Mesenchymal stem cell (in vitro differentiated cells and primary cell): ENCODE data around the gene CHRNA4.

Experiments used
- DNase-seq: peaks from one replicate; pipeline ENCODE4 v3.0.0-alpha.2; 2013
- H2AFZ ChIP-seq: one replicate; pipeline ENCODE4 v1.6.1; 2013; ENCODE audit warnings: low read depth, mild to moderate bottlenecking, control low read depth, inconsistent platforms, low read length, moderate library complexity
- H2AK5ac ChIP-seq: 2 replicates; pipeline ENCODE4 v1.6.1; 2013; ENCODE audit warnings: low read length, moderate library complexity, mild to moderate bottlenecking, inconsistent platforms; ENCODE audit not compliant: severe bottlenecking
- H2BK120ac ChIP-seq: one replicate; pipeline ENCODE4 v1.6.1; 2013; ENCODE audit warnings: low read depth, mild to moderate bottlenecking, inconsistent platforms, low read length, moderate library complexity
- H2BK12ac ChIP-seq, 2 experiments: one replicate each; pipeline ENCODE4 v1.6.1; 2013; ENCODE audit warnings: inconsistent platforms in 2 of 2, low read length in 2 of 2, mild to moderate bottlenecking in 2 of 2, moderate library complexity in 2 of 2, control low read depth in 1 of 2
- H2BK15ac ChIP-seq: one replicate; pipeline ENCODE4 v1.6.1; 2013; ENCODE audit warnings: mild to moderate bottlenecking, low read depth, inconsistent platforms; ENCODE audit not compliant: poor library complexity, severe bottlenecking
- H2BK5ac ChIP-seq: 2 replicates; pipeline ENCODE4 v1.6.1; 2013; ENCODE audit warnings: low read depth, mild to moderate bottlenecking, low read length, control low read depth, inconsistent platforms; ENCODE audit not compliant: poor library complexity, severe bottlenecking
- H3K14ac ChIP-seq, 2 experiments: one replicate each; pipeline ENCODE4 v1.6.1; 2013; ENCODE audit warnings: inconsistent platforms in 2 of 2, low read length in 2 of 2, control low read depth in 1 of 2, mild to moderate bottlenecking in 1 of 2, moderate library complexity in 1 of 2
- H3K18ac ChIP-seq, 2 experiments: one replicate each; pipeline ENCODE4 v1.6.1; 2013; ENCODE audit warnings: inconsistent platforms in 2 of 2, low read length in 2 of 2, control low read depth in 1 of 2, low read depth in 1 of 2, mild to moderate bottlenecking in 1 of 2
- H3K23ac ChIP-seq, 2 experiments: one replicate each; pipeline ENCODE4 v1.6.1; 2013; ENCODE audit warnings: inconsistent platforms in 2 of 2, low read length in 2 of 2, mild to moderate bottlenecking in 2 of 2, moderate library complexity in 2 of 2, control low read depth in 1 of 2
- H3K27ac ChIP-seq: 2 replicates; pipeline ENCODE4 v1.5.1; 2013; ENCODE audit warnings: mild to moderate bottlenecking, moderate library complexity, low read length, control low read depth, inconsistent platforms; ENCODE audit not compliant: poor library complexity, severe bottlenecking
- H3K27me3 ChIP-seq, 2 experiments: 2 replicates each; pipeline versions ENCODE4 v1.6.1 to v1.7.0; 2013; ENCODE audit warnings: low read length in 2 of 2, mild to moderate bottlenecking in 2 of 2, moderate library complexity in 2 of 2, control low read depth in 1 of 2, inconsistent platforms in 1 of 2; ENCODE audit not compliant: control insufficient read depth in 1 of 2, insufficient read depth in 1 of 2
- H3K36me3 ChIP-seq, 2 experiments: 2 replicates each; pipeline versions ENCODE4 v1.6.1 to v1.7.0; 2013; ENCODE audit warnings: low read length in 2 of 2, control low read depth in 1 of 2, inconsistent platforms in 1 of 2, low read depth in 1 of 2, mild to moderate bottlenecking in 1 of 2; ENCODE audit not compliant: insufficient read depth in 2 of 2, control insufficient read depth in 1 of 2
- H3K4ac ChIP-seq, 2 experiments: one replicate each; pipeline ENCODE4 v1.6.1; 2013; ENCODE audit warnings: inconsistent platforms in 2 of 2, low read length in 2 of 2, mild to moderate bottlenecking in 2 of 2, moderate library complexity in 2 of 2, control low read depth in 1 of 2, low read depth in 1 of 2
- H3K4me1 ChIP-seq: 2 replicates; pipeline ENCODE4 v1.6.1; 2013; ENCODE audit warnings: low read depth, low read length, control low read depth; ENCODE audit not compliant: control insufficient read depth, insufficient read depth
- H3K4me2 ChIP-seq: 2 replicates; pipeline ENCODE4 v1.6.1; 2013; ENCODE audit warnings: low read length, mild to moderate bottlenecking, inconsistent platforms; ENCODE audit not compliant: poor library complexity, severe bottlenecking
- H3K4me3 ChIP-seq, 2 experiments: 2 replicates each; pipeline versions ENCODE4 v1.5.1 to v1.7.0; 2013; ENCODE audit warnings: low read length in 2 of 2, mild to moderate bottlenecking in 2 of 2, control low read depth in 1 of 2, low read depth in 1 of 2; ENCODE audit not compliant: insufficient read depth in 1 of 2
- H3K79me1 ChIP-seq: replicated peaks from 2 replicates; pipeline ENCODE4 v1.6.1; 2013; ENCODE audit warnings: mild to moderate bottlenecking, control low read depth, low read length, inconsistent platforms; ENCODE audit not compliant: poor library complexity, severe bottlenecking
- H3K9ac ChIP-seq: 2 replicates; pipeline ENCODE4 v1.7.0; 2013; ENCODE audit warnings: mild to moderate bottlenecking, low read length, moderate library complexity
- H3K9me3 ChIP-seq: 2 replicates; pipeline ENCODE4 v1.7.0; 2013; ENCODE audit warnings: mild to moderate bottlenecking, low read length; ENCODE audit not compliant: control insufficient read depth
- H4K8ac ChIP-seq: one replicate; pipeline ENCODE4 v1.6.1; 2013; ENCODE audit warnings: inconsistent platforms, mild to moderate bottlenecking, low read length, moderate library complexity
- H4K91ac ChIP-seq: one replicate; pipeline ENCODE4 v1.6.1; 2013; ENCODE audit warnings: mild to moderate bottlenecking, low read length, inconsistent platforms
- WGBS: methylation state at CpG from one replicate; pipeline ENCODE4 v1.1.7; 2013; ENCODE audit warnings: mixed read lengths; 5-methylcytosine and 5-hydroxymethylcytosine counted together

Gene CHRNA4

GRCh38 chr20:63295846-63296245 is 65.3 kb downstream of the CHRNA4 start:
- Histone ChIP-seq H2BK5ac (no peak overlapping the region), H4K8ac (no peak overlapping the region), H3K18ac (no peak overlapping the region), H3K79me1 (peaks cover 2% of the 10 kb centered on the region), H3K4ac (no peak overlapping the region), H3K14ac (no peak overlapping the region), H2BK15ac (no peak overlapping the region), H3K4me2 (no peak overlapping the region), H3K27me3 (peaks cover 38 to 77% of the 10 kb centered on the region in 2 experiments), H2AK5ac (no peak overlapping the region), H2BK120ac (no peak overlapping the region), H2AFZ (no peak overlapping the region), H3K4me3 (no peak overlapping the region), H2BK12ac (no peak overlapping the region), H4K91ac (no peak overlapping the region), H3K36me3 (peaks cover 0 to 10% of the 10 kb centered on the region in 2 experiments), H3K23ac (no peak overlapping the region), H3K27ac (no peak overlapping the region), H3K9me3 (no peaks in the 10 kb centered on the region), H3K4me1 (peaks cover 17% of the 10 kb centered on the region), H3K9ac (no peak overlapping the region)
- DNase-seq: no peak
- 55% methylated on average over 20 of the region's 20 CpGs for WGBS

- Histone ChIP-seq H3K27ac (no peak overlapping the region), H3K79me1 (peaks cover 2% of the 10 kb centered on the region), H3K27me3 (peaks cover 38 to 77% of the 10 kb centered on the region in 2 experiments), H2AK5ac (no peak overlapping the region), H2BK12ac (no peak overlapping the region), H2BK15ac (no peak overlapping the region), H3K23ac (no peak overlapping the region), H3K14ac (no peak overlapping the region), H3K4ac (no peak overlapping the region), H2BK5ac (no peak overlapping the region), H2BK120ac (no peak overlapping the region), H3K4me1 (peaks cover 22% of the 10 kb centered on the region), H2AFZ (no peak overlapping the region), H3K9ac (no peak overlapping the region), H3K18ac (no peak overlapping the region), H3K4me2 (no peak overlapping the region), H3K9me3 (no peaks in the 10 kb centered on the region), H3K4me3 (no peak overlapping the region), H4K8ac (no peak overlapping the region), H3K36me3 (peaks cover 0 to 15% of the 10 kb centered on the region in 2 experiments), H4K91ac (no peak overlapping the region)
- WGBS: 56% methylated on average over 17 of the region's 17 CpGs
- DNase-seq: no peak
Observed at GRCh38 chr20:63295422-63295821, 65.7 kb downstream of the CHRNA4 start.

GRCh38 chr20:63295018-63295417 is 66.1 kb downstream of the CHRNA4 start:
- H3K23ac ChIP-seq: no peak overlapping the region
- H3K27me3 ChIP-seq: peaks cover 38 to 75% of the 10 kb centered on the region in 2 experiments
- no peak for DNase-seq
- H2BK15ac ChIP-seq: no peak overlapping the region
- no peak overlapping the region for H2AFZ ChIP-seq
- H2BK5ac ChIP-seq: no peak overlapping the region
- H3K4me3 ChIP-seq: no peak overlapping the region
- H4K8ac ChIP-seq: no peak overlapping the region
- H3K36me3 ChIP-seq: peaks cover 0 to 19% of the 10 kb centered on the region in 2 experiments
- no peak overlapping the region for H3K9ac ChIP-seq
- no peak overlapping the region for H2AK5ac ChIP-seq
- no peak overlapping the region for H4K91ac ChIP-seq
- H3K9me3 ChIP-seq: no peaks in the 10 kb centered on the region
- no peak overlapping the region for H2BK12ac ChIP-seq
- H3K27ac ChIP-seq: no peak overlapping the region
- no peak overlapping the region for H3K18ac ChIP-seq
- H3K14ac ChIP-seq: no peak overlapping the region
- no peak overlapping the region for H3K4me2 ChIP-seq
- no peak overlapping the region for H2BK120ac ChIP-seq
- peaks cover 25% of the 10 kb centered on the region for H3K4me1 ChIP-seq
- H3K4ac ChIP-seq: no peak overlapping the region
- H3K79me1 ChIP-seq: peaks cover 4% of the 10 kb centered on the region
- 70% methylated on average over 18 of the region's 19 CpGs for WGBS

- Histone ChIP-seq H3K4me1 (peaks cover 25% of the 10 kb centered on the region), H2BK5ac (no peak overlapping the region), H3K4ac (no peak overlapping the region), H3K4me3 (no peak overlapping the region), H2BK15ac (no peak overlapping the region), H3K14ac (no peak overlapping the region), H3K9ac (no peak overlapping the region), H3K27ac (no peak overlapping the region), H3K4me2 (no peak overlapping the region), H2BK12ac (no peak overlapping the region), H3K36me3 (peaks cover under 1 to 24% of the 10 kb centered on the region in 2 experiments), H2AK5ac (no peak overlapping the region), H2AFZ (no peak overlapping the region), H3K27me3 (peaks cover 35 to 71% of the 10 kb centered on the region in 2 experiments), H3K79me1 (peaks cover 4% of the 10 kb centered on the region), H4K91ac (no peak overlapping the region), H3K23ac (no peak overlapping the region), H3K18ac (no peak overlapping the region), H2BK120ac (no peak overlapping the region), H3K9me3 (no peaks in the 10 kb centered on the region), H4K8ac (no peak overlapping the region)
- DNase-seq: no peak
- 86% methylated on average over 12 of the region's 12 CpGs for WGBS
Observed at GRCh38 chr20:63294536-63294900, 66.6 kb downstream of the CHRNA4 start.
